Gastrocnemius medialis (tissue), 4 donors: ENCODE data around the gene CLDN20.
A peak's percentile ranks its signal among the peaks of the same experiment; 100 is the strongest.
"Not testable (repeated sequence)": the region's sequence is repeated elsewhere in the genome, so short reads cannot be mapped to it uniquely, and the experiment has no call there.

Source experiments
- POLR2A ChIP-seq, 2 donors: fragments of 450-650 bp; IDR thresholded peaks; one replicate each; pipeline ENCODE4 v1.6.1; 2017; ENCODE audit warnings: antibody characterized with exemption in 2 of 2, mild to moderate bottlenecking in 2 of 2, moderate library complexity in 2 of 2
- TF ChIP-seq, protein P1 (sequence below), 5 experiments: fragments of 450-650 bp in 3 of 5; fragments of 200-600 bp in 2 of 5; sonication (generic) in 2 of 5; IDR thresholded peaks in 4 of 5; conservative IDR thresholded peaks in 1 of 5; 1 replicate in 4 of 5; 2 replicates in 1 of 5; pipeline ENCODE4 v1.5.1; 2016 to 2019; ENCODE audit warnings: antibody characterized with exemption in 5 of 5, mild to moderate bottlenecking in 3 of 5, moderate library complexity in 3 of 5

DNA sequence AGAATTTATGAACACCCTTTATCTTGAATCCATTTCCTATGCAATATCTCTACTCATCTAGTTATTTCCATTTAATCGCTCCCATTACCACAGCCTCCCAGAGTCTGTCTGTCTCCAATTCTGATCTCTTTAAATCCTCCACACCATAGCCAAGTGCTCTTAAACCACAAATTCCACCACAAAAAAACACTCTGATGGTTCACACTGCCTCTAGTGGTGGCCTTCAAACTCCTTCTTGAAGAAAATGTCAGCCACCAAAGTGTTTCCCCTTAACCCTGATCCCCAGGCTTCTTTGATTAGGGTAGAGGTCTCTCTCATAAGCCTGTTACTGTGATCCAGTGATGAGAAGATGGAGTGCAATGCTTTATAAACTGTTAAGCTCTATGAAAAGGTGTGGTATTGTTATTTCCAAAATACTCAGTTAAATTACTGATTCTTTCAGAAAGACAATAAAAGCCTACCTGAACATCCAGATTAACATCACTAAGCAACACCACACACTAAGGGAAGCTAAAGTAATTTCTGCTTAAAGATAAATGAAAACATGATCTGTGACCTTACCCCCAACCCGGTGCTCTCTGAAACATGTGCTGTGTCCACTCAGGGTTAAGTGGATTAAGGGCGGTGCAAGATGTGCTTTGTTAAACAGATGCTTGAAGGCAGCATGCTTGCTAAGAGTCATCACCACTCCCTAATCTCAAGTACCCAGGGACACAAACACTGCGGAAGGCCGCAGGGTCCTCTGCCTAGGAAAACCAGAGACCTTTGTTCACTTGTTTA, 4.5 kb downstream of the CLDN20 start:
- TF ChIP-seq, protein P1, sequence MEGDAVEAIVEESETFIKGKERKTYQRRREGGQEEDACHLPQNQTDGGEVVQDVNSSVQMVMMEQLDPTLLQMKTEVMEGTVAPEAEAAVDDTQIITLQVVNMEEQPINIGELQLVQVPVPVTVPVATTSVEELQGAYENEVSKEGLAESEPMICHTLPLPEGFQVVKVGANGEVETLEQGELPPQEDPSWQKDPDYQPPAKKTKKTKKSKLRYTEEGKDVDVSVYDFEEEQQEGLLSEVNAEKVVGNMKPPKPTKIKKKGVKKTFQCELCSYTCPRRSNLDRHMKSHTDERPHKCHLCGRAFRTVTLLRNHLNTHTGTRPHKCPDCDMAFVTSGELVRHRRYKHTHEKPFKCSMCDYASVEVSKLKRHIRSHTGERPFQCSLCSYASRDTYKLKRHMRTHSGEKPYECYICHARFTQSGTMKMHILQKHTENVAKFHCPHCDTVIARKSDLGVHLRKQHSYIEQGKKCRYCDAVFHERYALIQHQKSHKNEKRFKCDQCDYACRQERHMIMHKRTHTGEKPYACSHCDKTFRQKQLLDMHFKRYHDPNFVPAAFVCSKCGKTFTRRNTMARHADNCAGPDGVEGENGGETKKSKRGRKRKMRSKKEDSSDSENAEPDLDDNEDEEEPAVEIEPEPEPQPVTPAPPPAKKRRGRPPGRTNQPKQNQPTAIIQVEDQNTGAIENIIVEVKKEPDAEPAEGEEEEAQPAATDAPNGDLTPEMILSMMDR (IDR thresholded peaks at IDR 0.05 in 4 of 5, conservative IDR thresholded peaks at IDR 0.05 in 1 of 5), result peak in 1 of 5 experiments; percentile 27
- TF ChIP-seq POLR2A (IDR thresholded peaks at IDR 0.05), result not testable (repeated sequence)
